Activated CD8-positive, alpha-beta memory T cell treated with anti-CD3 and anti-CD28 coated beads, Interleukin-2, amount 50 U/mL, for 1 hour (primary cell): ENCODE data around the gene SCRT2.
A peak's percentile ranks its signal among the peaks of the same experiment; 100 is the strongest.
"Not testable (repeated sequence)": the region's sequence is repeated elsewhere in the genome, so short reads cannot be mapped to it uniquely, and the experiment has no call there.

Experiments used
- DNase-seq: peaks from one replicate; pipeline ENCODE4 v3.0.0-alpha.2; 2020; ENCODE audit errors: extremely low read depth

The SCRT2 gene

GRCh38 chr20:653110-653589 is 22.5 kb downstream of the SCRT2 start, which contains the start of gene SRXN1:
TSS of gene SRXN1 (minus strand) at chr20:653200. CDS start at chr20:653185, 15 bp downstream.
- DNase-seq = peak; percentile 34

GRCh38 chr20:652615-653109 is 22.9 kb downstream of the SCRT2 start:
- no peak for DNase-seq

GRCh38 chr20:651713-652614 is 23.6 kb downstream of the SCRT2 start:
- no peak for DNase-seq

- DNase-seq = no peak
Observed at GRCh38 chr20:650954-651353, 24.6 kb downstream of the SCRT2 start.

GRCh38 chr20:650281-650680 is 25.3 kb downstream of the SCRT2 start:
- no peak for DNase-seq

GRCh38 chr20:647479-648019 is 28.1 kb downstream of the SCRT2 start:
- no peak for DNase-seq

GRCh38 chr20:646868-647233 is 28.8 kb downstream of the SCRT2 start:
- DNase-seq = no peak

GRCh38 chr20:646107-646867 is 29.3 kb downstream of the SCRT2 start:
- DNase-seq = no peak

GRCh38 chr20:645318-646106 is 30.1 kb downstream of the SCRT2 start:
- no peak for DNase-seq

GRCh38 chr20:644692-645317 is 30.8 kb downstream of the SCRT2 start:
- DNase-seq = no peak

GRCh38 chr20:642398-643174 is 33.0 kb downstream of the SCRT2 start:
- no peak for DNase-seq

GRCh38 chr20:642013-642397 is 33.6 kb downstream of the SCRT2 start:
- DNase-seq = not testable (repeated sequence)

- DNase-seq = no peak
Observed at GRCh38 chr20:641516-641875, 34.1 kb downstream of the SCRT2 start.

- DNase-seq = no peak
Observed at GRCh38 chr20:640674-641515, 34.7 kb downstream of the SCRT2 start.

GRCh38 chr20:638579-638978 is 37.0 kb downstream of the SCRT2 start:
- no peak for DNase-seq

- no peak for DNase-seq
Observed at GRCh38 chr20:637559-637958, 38.0 kb downstream of the SCRT2 start.

- DNase-seq = no peak
Observed at GRCh38 chr20:635893-636338, 39.7 kb downstream of the SCRT2 start.

- DNase-seq = no peak
Observed at GRCh38 chr20:635028-635892, 40.3 kb downstream of the SCRT2 start.
